Renal pelvis (tissue), 4 donors: ENCODE results near the gene FAM107A. TPM values are rescaled to one million over a fixed set of nuclear protein-coding genes. Genes with fewer than 3 reads are reported as not detected.
"Not testable (repeated sequence)": the region's sequence is repeated elsewhere in the genome, so short reads cannot be mapped to it uniquely, and the experiment has no call there.

Experiments used
- DNase-seq: peaks from one replicate; pipeline ENCODE4 v3.0.0-alpha.2; 2013
- polyA plus RNA-seq, 3 donors: library from polyadenylated mRNA; unstranded; fragments of 120-200 nt; gene quantifications; one replicate each; pipeline ENCODE4 v1.2.1, GENCODE V29; 2013; ENCODE audit not compliant: insufficient read length in 3 of 3

FAM107A gene
- polyA plus RNA-seq, 3 donors = 3.5 to 4.4 (median 3.9) TPM

DNA sequence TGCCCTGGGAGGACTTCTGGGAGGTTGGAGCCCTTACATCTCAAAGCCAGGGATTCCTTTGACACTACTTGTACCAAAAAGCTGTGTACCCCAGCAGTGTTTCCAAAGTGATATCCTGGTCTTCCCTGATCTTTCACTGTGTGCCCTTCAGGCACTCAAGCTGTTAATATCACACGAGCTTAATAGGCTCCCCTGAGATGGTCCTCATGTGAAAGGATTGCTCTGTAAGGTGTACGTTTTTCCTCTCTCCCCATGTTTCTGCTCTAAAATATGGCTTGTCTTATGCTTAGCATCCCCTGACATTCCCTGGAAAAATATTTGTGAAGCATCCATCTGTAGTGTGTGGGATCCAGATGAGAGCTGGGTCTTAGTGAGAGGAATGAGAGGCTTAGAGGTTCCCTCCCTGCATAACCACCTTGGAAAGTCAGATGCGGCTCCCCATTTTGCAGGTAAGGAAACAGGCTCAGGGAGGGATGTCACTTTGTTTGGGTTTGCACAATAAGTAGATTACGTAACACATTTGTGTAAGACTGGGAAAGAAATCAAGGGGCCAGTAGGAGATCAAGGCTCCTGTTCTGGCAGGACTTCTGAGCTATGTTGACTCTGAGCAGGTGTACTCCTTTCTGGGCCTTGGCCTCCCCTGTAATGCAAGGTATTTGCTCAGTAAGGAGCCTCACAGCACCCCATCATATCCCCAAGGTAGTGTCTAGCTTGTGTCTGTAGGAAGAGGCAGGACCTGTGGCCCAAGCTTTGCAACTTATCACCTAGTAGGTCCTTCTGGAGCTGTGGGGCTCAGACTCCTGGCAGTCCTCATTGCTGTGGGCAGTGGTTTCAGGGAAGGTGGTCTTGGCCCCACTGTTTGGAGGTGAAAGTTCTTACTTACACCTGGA lies 39.5 kb downstream of the FAM107A start:
- no peak for DNase-seq

GRCh38 chr3:58536501-58537411 lies 40.4 kb downstream of the FAM107A start, which contains the start of gene ACOX2:
Gene ACOX2 (minus strand): TSS chr3:58537190. CDS start chr3:58535106, 2,084 bp downstream.
- DNase-seq = no peak

DNA sequence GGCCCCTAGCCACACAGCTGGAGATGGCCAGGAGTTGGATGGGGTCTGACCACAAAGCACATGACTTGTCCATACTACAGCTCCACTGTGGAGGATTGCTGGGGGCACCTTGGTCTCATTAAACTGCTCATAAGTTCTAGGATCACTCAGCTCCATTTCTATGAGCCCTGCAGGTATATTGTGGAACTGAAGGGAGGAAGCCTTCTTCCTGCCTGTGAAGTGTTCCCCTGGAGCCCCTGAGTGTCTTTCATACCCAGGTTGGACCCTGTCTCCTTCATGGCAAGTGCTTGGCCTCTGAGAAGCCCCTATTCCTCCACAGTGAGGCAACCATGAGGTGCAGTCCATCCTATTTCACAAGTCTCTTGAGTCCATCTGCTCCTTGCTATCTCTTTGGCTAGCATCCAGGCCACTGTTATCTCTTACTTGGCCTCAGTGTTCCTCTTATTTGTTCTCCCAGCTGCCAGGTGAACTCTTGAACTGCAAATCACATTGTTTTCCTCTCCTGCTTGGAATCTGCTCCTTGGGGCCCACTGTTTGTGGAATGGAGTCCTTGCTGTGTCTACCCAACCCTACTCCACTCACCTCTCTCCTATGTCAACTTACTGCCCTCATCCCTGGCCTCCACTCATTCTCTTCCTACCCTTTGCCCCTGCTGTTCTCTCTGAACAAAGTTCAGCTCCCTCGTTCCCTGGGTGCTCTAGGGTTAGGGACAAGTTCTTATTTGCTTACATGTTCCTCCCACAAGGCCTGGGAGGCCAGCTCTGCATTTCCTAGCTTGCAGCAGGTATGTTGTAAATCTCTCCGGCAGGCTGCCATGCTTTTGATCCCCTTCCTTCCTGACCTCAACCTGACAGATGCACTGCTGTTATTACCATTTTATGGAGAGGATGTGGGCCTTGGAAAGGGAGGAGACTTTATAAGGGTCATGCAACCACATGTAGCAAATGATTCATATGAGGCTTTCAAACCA lies 41.4 kb downstream of the FAM107A start:
- peak; percentile 45 for DNase-seq

GRCh38 chr3:58534592-58535494 lies 42.3 kb downstream of the FAM107A start:
- DNase-seq = no peak

DNA sequence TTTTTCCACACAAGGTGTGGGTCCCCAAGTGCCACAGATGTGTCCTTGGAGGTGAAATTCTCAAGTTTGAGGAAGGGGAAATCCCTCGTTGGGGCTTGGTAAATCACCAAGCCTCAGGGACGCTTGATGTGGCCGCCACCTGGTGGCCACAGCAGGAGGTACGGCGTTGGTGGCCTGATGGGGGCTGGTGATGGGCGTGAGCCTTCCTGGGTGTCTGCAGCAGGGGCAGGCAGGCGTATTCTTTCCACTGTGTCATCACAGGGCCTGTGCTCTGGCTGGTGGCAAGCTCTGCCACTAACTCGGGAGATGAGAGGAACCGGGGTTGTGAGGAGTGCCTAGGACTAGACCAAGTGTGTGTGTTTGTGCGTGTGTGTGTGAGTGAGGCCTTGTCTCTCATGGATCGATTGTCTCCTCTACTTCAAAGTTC lies 44.4 kb downstream of the FAM107A start:
- DNase-seq = peak; percentile 69

DNA sequence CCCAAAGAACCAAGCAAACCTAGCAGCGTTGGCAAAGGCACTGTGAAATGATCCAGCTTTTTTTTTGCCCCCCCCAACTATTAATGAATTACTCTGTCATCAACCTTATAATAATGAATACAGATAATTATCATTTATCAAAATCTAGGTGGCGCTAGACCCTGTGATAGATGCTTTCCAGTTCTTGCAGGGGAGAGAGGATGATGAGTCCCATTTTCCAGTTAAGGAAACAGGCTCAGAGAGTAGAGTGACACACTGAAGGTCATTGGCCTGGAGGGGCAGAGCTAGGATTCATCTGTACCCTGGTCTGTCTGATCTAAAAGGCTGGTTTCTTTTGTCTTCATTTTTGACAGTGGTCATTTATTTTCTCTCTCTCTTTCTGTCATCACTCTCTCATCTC lies 45.2 kb downstream of the FAM107A start:
- no peak for DNase-seq

- DNase-seq = no peak
Measured at GRCh38 chr3:58531555-58531954, 45.6 kb downstream of the FAM107A start.

DNA sequence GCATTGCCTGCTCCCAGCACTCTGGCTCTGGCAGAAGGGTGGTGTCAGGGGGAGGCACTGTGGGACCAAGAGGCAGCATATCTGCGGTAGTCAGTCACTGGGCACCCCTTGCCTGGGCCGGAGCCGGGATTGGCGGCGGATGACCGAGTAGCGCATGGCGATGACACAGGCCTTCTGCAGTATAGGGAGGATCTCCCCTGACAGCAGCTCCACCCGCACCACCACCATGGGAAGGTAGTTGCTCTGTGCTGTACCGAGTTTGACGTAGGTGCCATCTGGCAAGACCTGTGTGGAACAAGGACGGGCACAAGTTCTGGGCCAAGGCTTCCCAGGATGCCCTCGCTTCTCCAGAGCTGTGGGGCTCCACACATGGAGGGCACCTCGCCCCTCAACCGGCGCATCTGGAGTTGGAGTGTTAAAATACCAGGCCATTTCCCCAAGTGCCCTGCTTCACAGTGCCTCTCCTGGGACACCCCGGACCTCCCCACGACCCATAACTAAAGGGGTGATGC lies 46.8 kb downstream of the FAM107A start:
- no peak for DNase-seq

GRCh38 chr3:58529516-58530353 lies 47.5 kb downstream of the FAM107A start:
- no peak for DNase-seq

DNA sequence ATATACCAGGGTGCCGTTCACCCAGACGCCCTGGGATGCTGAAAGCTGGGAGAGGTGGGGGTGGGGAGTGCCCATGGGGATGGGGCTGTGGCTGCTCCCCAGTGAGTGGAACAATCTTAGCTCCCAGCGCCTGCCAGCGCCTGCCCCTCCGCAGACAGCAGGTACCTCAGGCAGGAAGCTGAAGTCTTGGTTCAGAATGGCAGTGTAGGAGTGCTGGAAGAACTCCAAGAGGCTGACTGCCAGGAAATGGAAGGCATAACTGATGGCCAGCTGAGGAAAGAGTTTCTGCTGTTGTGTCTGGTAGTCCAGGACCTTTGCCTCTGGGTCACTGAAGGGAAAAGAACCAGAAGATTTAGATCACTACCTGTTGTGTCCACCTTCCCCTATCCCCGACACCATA lies 48.6 kb downstream of the FAM107A start:
- DNase-seq = no peak

- not testable (repeated sequence) for DNase-seq
Measured at GRCh38 chr3:58527440-58527839, 49.8 kb downstream of the FAM107A start.

GRCh38 chr3:58526515-58526957 lies 50.7 kb downstream of the FAM107A start:
- no peak for DNase-seq

GRCh38 chr3:58524326-58524888 lies 52.8 kb downstream of the FAM107A start:
- DNase-seq = no peak

DNA sequence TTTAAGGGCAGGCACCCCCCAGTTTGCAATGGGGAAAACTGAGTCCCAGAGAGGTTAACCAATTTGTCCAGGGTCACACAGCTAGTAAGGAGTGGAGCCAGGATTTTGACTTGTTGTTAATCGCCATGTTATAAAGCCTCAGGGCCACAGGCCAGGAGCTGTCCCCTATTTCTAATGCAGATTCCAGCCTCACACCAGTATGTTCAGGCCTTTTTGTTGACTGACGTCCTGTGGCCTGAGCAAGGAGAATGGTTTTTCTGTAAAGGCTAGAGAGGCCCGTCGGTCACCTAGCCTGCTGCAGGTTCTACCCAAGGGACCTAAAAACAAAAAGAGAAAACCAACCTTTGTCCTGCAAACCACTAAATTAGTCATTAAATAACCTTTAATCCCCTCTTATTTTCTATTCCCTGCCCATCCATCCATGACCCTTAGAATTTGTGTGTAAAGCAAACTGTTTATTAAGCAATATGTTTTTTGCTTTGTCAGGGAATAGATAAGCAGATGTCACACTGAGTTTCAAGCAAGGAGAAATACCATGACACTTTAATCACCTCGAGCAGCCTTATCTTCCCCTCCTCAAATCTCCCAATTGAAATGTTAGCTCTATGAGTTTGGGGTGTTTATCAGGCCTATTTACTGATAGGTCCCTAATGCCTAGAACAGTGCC lies 54.3 kb downstream of the FAM107A start:
- DNase-seq = no peak

GRCh38 chr3:58521917-58522631 lies 55.1 kb downstream of the FAM107A start:
- no peak for DNase-seq

DNA sequence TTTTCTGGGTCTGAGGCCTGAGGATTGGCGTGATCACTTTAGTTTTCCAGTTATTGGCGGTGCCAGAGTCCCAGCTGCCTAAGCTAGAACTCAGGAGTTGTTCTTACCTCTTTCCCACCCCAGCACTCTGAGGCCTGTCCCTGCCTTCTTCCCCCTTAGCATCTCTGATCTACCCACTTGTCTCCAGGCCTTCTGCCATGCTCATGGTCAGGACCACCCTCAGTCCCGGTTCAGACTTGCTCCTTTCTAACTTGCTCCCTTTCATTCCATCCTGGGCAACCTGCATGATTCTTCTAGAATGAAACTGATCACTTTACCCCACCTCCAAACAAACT lies 55.9 kb downstream of the FAM107A start:
- no peak for DNase-seq
